ENCODE measurements around the gene ARHGAP26.
"Not testable (repeated sequence)": the region's sequence is repeated elsewhere in the genome, so short reads cannot be mapped to it uniquely, and the experiment has no call there.

GRCh38 chr5:142995621-142996020, 225.4 kb downstream of the ARHGAP26 start:
- not testable (repeated sequence) for TF ChIP-seq CTCF (IDR thresholded peaks at IDR 0.05); POLR2A (IDR thresholded peaks at IDR 0.05; ENCODE audit: low read depth)
